BJ (cell line): Measurements from ENCODE around the gene CLDN5. TPM values are rescaled to one million over a fixed set of nuclear protein-coding genes. Genes with fewer than 3 reads are reported as not detected.

Source experiments
- CTCF ChIA-PET: fragments of 350-600 bp; formaldehyde crosslinking; extraction: SDS; loops from one replicate; lab custom pipeline; 2021; ENCODE audit warnings: antibody characterized with exemption, inconsistent platforms; lab: Yijun Ruan, JAX
- POLR2A ChIA-PET: fragments of 300-600 bp; sonication (Branson Sonifier 250); formaldehyde crosslinking; extraction: SDS; loops from one replicate; lab custom pipeline; 2021; ENCODE audit warnings: antibody characterized with exemption; lab: Charles Lee
- DNase-seq: peaks from one replicate; pipeline ENCODE4 v3.0.0-alpha.2; 2011; ENCODE audit warnings: low read depth
- H3K27me3 ChIP-seq: 2 replicates; pipeline ENCODE4 v1.6.0; 2011; ENCODE audit warnings: low read length; ENCODE audit not compliant: control insufficient read depth, insufficient read depth
- H3K36me3 ChIP-seq: 2 replicates; pipeline ENCODE4 v1.5.1; 2011; ENCODE audit warnings: low read length; ENCODE audit not compliant: control insufficient read depth, insufficient read depth
- H3K4me3 ChIP-seq: 2 replicates; pipeline ENCODE4 v1.5.1; 2011; ENCODE audit warnings: low read depth, mild to moderate bottlenecking, control low read depth, low read length
- polyA plus RNA-seq: library from polyadenylated mRNA; depleted of rRNA; stranded (reverse); fragments of >200 nt; gene quantifications from 2 replicates; pipeline ENCODE4 v1.2.3, GENCODE V29; 2011
- TF ChIP-seq, protein P1 (sequence below): IDR thresholded peaks from 2 replicates; pipeline ENCODE4 v1.5.1; 2011; ENCODE audit warnings: low read depth, mild to moderate bottlenecking, control low read depth, inconsistent platforms, low read length, moderate library complexity; ENCODE audit not compliant: insufficient read depth

CLDN5 gene
- polyA plus RNA-seq, 1 experiment, result 0.05 TPM

DNA sequence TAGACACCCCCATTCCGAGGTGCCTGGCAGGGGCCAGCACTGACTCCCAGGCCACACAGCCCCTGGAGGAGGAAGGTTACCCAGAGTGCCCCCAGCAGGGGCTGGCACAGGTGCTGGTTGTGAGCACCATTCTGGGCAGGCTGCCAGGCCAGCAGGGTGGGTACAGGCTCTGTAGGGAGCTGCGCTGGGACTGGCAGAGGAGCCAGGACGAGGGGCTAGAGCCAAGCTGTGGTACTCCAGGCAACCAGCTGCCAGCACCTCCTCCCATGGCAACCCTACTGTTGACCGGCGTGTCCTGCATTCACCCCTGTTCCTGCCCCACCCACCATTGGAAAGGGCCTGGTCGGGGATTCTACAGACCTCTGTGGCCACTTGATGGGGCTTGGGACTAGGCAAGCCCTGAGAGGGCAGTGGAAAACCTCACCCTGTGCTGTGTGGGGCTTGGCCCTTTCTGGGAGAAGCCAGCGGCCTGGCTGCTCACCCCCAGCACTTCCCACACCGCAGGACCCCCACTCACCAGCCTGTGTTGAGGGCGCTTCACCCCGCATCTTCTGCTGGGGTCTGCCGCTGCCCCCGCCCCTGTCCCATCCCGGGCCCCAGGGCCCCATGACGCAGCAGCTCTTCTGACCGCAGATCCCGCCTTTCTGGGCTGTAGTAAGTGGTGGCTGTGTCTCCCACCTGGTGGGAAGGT is 1.9 kb downstream of the CLDN5 start:
- POLR2A ChIA-PET, result no interaction called here

DNA sequence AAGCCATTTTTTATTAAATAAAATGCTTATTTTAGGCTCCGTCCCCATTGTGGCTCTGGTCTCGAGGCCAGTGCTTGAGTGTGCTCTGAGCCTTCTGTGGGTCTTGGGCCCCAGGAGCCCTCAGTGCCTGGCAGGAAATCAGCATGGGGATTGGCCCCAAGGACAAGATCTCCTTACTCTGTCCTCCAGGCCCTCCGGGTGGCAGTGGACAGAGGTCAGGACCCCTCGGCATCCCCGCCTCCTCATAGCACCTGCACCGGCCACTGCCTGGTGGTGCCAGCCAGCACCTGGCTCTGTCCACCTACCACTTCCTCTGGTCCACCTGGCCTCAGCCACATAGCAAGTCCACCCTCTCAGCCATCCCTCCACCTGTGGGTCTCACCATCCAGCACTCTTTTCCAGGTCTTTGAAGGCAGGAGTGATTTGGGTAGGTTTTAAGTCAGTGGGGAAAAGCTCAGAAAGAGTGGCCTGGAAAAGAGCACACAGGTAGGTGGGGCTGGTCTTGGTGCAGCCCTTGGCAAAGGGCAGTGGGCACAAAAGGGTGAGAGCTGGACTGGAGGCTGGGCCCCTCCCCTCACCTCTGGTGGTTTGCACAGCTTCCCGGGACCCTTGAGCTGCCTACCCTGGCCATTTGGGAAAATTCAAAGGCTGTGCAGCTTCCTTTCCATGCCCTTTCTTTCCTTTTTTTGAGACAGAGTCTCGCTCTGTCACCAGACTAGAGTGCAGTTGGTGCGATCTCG is 3.5 kb downstream of the CLDN5 start:
- no peak for DNase-seq
- TF ChIP-seq, protein P1, sequence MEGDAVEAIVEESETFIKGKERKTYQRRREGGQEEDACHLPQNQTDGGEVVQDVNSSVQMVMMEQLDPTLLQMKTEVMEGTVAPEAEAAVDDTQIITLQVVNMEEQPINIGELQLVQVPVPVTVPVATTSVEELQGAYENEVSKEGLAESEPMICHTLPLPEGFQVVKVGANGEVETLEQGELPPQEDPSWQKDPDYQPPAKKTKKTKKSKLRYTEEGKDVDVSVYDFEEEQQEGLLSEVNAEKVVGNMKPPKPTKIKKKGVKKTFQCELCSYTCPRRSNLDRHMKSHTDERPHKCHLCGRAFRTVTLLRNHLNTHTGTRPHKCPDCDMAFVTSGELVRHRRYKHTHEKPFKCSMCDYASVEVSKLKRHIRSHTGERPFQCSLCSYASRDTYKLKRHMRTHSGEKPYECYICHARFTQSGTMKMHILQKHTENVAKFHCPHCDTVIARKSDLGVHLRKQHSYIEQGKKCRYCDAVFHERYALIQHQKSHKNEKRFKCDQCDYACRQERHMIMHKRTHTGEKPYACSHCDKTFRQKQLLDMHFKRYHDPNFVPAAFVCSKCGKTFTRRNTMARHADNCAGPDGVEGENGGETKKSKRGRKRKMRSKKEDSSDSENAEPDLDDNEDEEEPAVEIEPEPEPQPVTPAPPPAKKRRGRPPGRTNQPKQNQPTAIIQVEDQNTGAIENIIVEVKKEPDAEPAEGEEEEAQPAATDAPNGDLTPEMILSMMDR, result no peak
- Histone ChIP-seq H3K27me3 (peaks cover 2% of the 10 kb centered on the region; the same call in 1 of the 2 replicates), H3K36me3 (peaks cover 3% of the 10 kb centered on the region; the same call in 1 of the 2 replicates), H3K4me3 (no peak overlapping the region)
- ChIA-PET CTCF (interaction anchor here (0.7 kb wide), 1 partner anchor 124 kb away, joined by 3 read pairs; no protein-coding TSS in a partner anchor), POLR2A (no interaction called here)

More for the DNA sequence above, 1.9 kb downstream of the CLDN5 start:
- H3K36me3 ChIP-seq, result no peaks in the 10 kb centered on the region; the same call in 1 of the 2 replicates
- TF ChIP-seq, protein P1, result no peak
- H3K4me3 ChIP-seq, result no peak overlapping the region
- CTCF ChIA-PET, result interaction anchor here (0.7 to 1.0 kb wide), 2 partner anchors 14 to 44 kb away, joined by 3 read pairs; no protein-coding TSS in a partner anchor
- no peak for DNase-seq
- H3K27me3 ChIP-seq, result peaks cover 2% of the 10 kb centered on the region; the same call in 1 of the 2 replicates

DNA sequence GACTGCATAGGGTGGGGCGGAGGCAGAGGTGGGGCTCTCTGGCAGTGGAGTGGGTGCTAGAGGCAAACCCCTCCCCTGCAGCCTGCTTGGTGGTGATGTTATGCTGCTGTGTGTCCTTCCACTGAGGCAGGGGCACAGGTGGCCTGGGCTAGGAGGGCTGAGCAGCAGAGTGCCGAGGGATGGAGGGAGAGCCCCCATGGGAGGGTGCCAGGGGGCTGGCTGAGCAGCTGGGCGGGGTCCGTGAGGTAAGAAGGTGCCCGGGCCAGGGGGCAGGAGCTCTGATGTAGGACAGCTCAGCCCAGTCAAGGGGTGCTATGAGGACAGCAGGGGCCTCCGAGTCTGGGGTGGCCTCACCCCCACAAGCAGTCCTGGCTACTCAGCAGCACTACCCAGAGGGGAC is 4.2 kb downstream of the CLDN5 start:
- no peak for DNase-seq
- peaks cover 2% of the 10 kb centered on the region; the same call in 1 of the 2 replicates for H3K27me3 ChIP-seq
- CTCF ChIA-PET, result no interaction called here
- H3K36me3 ChIP-seq, result peaks cover 3% of the 10 kb centered on the region; the same call in 1 of the 2 replicates
- H3K4me3 ChIP-seq, result no peak overlapping the region
- POLR2A ChIA-PET, result no interaction called here
- TF ChIP-seq, protein P1, result no peak

DNA sequence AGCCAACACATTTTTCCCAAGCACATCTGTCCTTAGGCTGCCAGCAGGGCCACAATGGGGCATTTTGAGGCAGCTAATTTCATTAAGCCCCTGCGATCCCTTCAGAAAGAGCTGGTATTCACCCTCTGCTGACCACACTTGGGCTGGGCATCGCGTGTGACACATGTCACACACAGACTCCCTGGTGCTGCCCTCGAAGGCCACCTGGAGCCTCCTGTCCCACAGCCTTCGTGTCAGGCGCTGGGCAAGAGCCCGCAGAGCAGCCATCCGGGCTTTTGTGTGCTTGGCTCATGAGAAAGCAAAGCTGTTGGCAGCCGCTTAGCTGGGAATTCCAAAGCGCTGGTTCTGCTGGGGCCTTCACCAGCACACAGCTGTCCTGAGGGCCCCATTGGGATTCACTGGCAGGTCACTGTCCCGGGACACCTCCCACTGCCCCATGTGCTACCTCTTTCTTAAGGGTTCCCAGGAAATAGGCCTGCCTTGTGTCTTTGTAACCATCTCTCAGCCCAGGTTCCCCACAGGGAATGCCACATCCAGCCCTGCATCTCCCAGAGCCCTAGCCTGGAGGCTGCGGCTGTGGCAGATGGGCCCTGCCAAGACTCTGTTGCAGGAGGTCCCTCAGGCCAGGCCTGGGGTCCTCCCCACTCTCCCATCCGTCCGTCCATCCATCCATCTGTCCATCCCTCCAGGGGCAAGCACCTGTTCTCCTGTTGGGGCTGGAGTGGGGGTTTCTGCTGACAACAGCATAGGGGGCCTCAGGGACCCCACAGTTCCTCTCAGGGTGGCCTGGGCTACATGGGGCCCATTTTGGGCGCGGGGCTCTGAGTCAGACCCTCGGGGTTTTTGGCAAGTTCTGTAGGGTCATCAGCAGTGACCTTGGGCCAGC is 4.9 kb downstream of the CLDN5 start:
- Histone ChIP-seq H3K36me3 (peaks cover 3% of the 10 kb centered on the region; the same call in 1 of the 2 replicates), H3K4me3 (no peak overlapping the region), H3K27me3 (peaks cover 2% of the 10 kb centered on the region; the same call in 1 of the 2 replicates)
- TF ChIP-seq, protein P1, result no peak
- POLR2A ChIA-PET, result no interaction called here
- DNase-seq, result no peak
- CTCF ChIA-PET, result no interaction called here
